Testis (tissue), 3 donors: ENCODE results near the gene MPHOSPH9. TPM values are rescaled to one million over a fixed set of nuclear protein-coding genes. Genes with fewer than 3 reads are reported as not detected.

Source experiments
- DNase-seq: peaks from one replicate; pipeline ENCODE4 v3.0.0-alpha.2; 2019
- H3K27ac ChIP-seq, 2 donors: fragments of 200-600 bp; sonication (generic); one replicate each; pipeline ENCODE4 v1.5.1; 2019
- H3K27me3 ChIP-seq: fragments of 200-600 bp; sonication (generic); one replicate; pipeline ENCODE4 v1.5.1; 2019
- H3K36me3 ChIP-seq: fragments of 200-600 bp; sonication (generic); one replicate; pipeline ENCODE4 v1.5.1; 2017; ENCODE audit warnings: low read depth; ENCODE audit errors: missing control alignments
- H3K4me1 ChIP-seq: fragments of 200-600 bp; sonication (generic); one replicate; pipeline ENCODE4 v1.5.1; 2019
- H3K4me3 ChIP-seq, 2 donors: fragments of 200-600 bp; sonication (generic); one replicate each; pipeline ENCODE4 v1.5.1; 2017 to 2019
- H3K9me3 ChIP-seq: fragments of 200-600 bp; sonication (generic); one replicate; pipeline ENCODE4 v1.5.1; 2017
- CTCF ChIP-seq, 3 experiments: fragments of 450-650 bp in 2 of 3; fragments of 200-600 bp in 1 of 3; sonication (generic) in 1 of 3; IDR thresholded peaks; one replicate each; pipeline ENCODE4 v1.5.1; 2016 to 2019; ENCODE audit warnings: antibody characterized with exemption in 3 of 3, mild to moderate bottlenecking in 2 of 3, moderate library complexity in 1 of 3
- POLR2A ChIP-seq: fragments of 450-650 bp; IDR thresholded peaks from one replicate; pipeline ENCODE4 v1.6.1; 2017; ENCODE audit warnings: antibody characterized with exemption, mild to moderate bottlenecking, moderate library complexity
- WGBS, 2 donors: methylation state at CpG; one replicate each; pipeline ENCODE4 v1.1.5; 2018; 5-methylcytosine and 5-hydroxymethylcytosine counted together
- intact Hi-C: fragments of 100-400 bp; cut with DNase I; formaldehyde crosslinking; loops from one replicate; pipeline ENCODE4 v1.15.1; 2023; ENCODE audit warnings: low total_unique reads
- polyA plus RNA-seq: library from polyadenylated mRNA; stranded (reverse); fragments of 350-450 nt; fragmentation: Illumina TruSeq; extraction: RNeasy Lipid Tissue Mini Kit (QIAGEN cat#74804); gene quantifications from one replicate; pipeline ENCODE4 v1.2.3, GENCODE V29; 2014; ENCODE audit warnings: low read depth, low replicate concordance; ENCODE audit not compliant: insufficient read depth
- total RNA-seq, 2 donors: library from RNA; depleted of rRNA; stranded (reverse); fragments of >200 nt; gene quantifications; one replicate each; pipeline ENCODE4 v1.2.3, GENCODE V29; 2016

The MPHOSPH9 gene
- total and polyA plus RNA-seq, 3 donors from 2014 or later: 28.8 to 81.1 (median 60.3) TPM

GRCh38 chr12:123266679-123267277 lies 33.8 kb upstream of the MPHOSPH9 start:
- no peak overlapping the region for H3K27ac ChIP-seq
- no peak for DNase-seq
- no peaks in the 10 kb centered on the region for H3K9me3 ChIP-seq
- TF ChIP-seq CTCF (IDR thresholded peaks at IDR 0.05): no peak
- no peak for TF ChIP-seq POLR2A
- 72 to 81% methylated on average over 17 to 19 of the region's 19 CpGs for WGBS, 2 donors
- H3K36me3 ChIP-seq: no peaks in the 10 kb centered on the region
- H3K4me3 ChIP-seq: no peak overlapping the region
- peaks cover 29% of the 10 kb centered on the region for H3K4me1 ChIP-seq
- H3K27me3 ChIP-seq: no peaks in the 10 kb centered on the region
- intact Hi-C loops: no loop called here

GRCh38 chr12:123265851-123266678 lies 33.1 kb upstream of the MPHOSPH9 start:
- H3K27me3 ChIP-seq: no peaks in the 10 kb centered on the region
- H3K36me3 ChIP-seq: no peaks in the 10 kb centered on the region
- peaks cover 29% of the 10 kb centered on the region for H3K4me1 ChIP-seq
- no peak for DNase-seq
- no peak overlapping the region for H3K4me3 ChIP-seq
- H3K9me3 ChIP-seq: no peaks in the 10 kb centered on the region
- intact Hi-C loops: no loop called here
- no peak overlapping the region for H3K27ac ChIP-seq
- TF ChIP-seq CTCF (IDR thresholded peaks at IDR 0.05) (no peak), POLR2A (no peak)
- WGBS, 2 donors: 87 to 88% methylated on average over 23 to 35 of the region's 35 CpGs

GRCh38 chr12:123264642-123265041 lies 31.7 kb upstream of the MPHOSPH9 start:
- Histone ChIP-seq H3K27me3 (no peaks in the 10 kb centered on the region), H3K4me3 (no peak overlapping the region), H3K36me3 (no peaks in the 10 kb centered on the region), H3K4me1 (peaks cover 24% of the 10 kb centered on the region), H3K27ac (no peak overlapping the region), H3K9me3 (no peaks in the 10 kb centered on the region)
- TF ChIP-seq CTCF (IDR thresholded peaks at IDR 0.05) (no peak), POLR2A (no peak)
- 69 to 77% methylated on average over 7 of the region's 7 CpGs for WGBS, 2 donors
- intact Hi-C loops: no loop called here
- no peak for DNase-seq

- Histone ChIP-seq H3K4me3 (no peak overlapping the region), H3K4me1 (peaks cover 10% of the 10 kb centered on the region), H3K27me3 (no peaks in the 10 kb centered on the region), H3K36me3 (no peaks in the 10 kb centered on the region), H3K27ac (no peak overlapping the region), H3K9me3 (no peaks in the 10 kb centered on the region)
- WGBS, 2 donors: 90 to 92% methylated on average over 8 of the region's 8 CpGs
- no peak for TF ChIP-seq POLR2A
- TF ChIP-seq CTCF (IDR thresholded peaks at IDR 0.05): no peak
- intact Hi-C loops: no loop called here
- no peak for DNase-seq
Observed at GRCh38 chr12:123263196-123263817, 30.4 kb upstream of the MPHOSPH9 start.
